Esophagus squamous epithelium (tissue), 4 donors: ENCODE measurements around the gene IFNA16.

Source experiments
- POLR2A ChIP-seq, 4 donors: fragments of 450-650 bp; IDR thresholded peaks; one replicate each; pipeline ENCODE4 v1.6.1; 2017; ENCODE audit warnings: antibody characterized with exemption in 4 of 4, mild to moderate bottlenecking in 4 of 4, moderate library complexity in 3 of 4
- TF ChIP-seq, protein P1 (sequence below), 6 experiments: fragments of 450-650 bp in 4 of 6; fragments of 200-600 bp in 2 of 6; sonication (generic) in 2 of 6; IDR thresholded peaks; one replicate each; pipeline ENCODE4 v1.5.1; 2016 to 2019; ENCODE audit warnings: antibody characterized with exemption in 6 of 6, mild to moderate bottlenecking in 4 of 6, moderate library complexity in 4 of 6

DNA sequence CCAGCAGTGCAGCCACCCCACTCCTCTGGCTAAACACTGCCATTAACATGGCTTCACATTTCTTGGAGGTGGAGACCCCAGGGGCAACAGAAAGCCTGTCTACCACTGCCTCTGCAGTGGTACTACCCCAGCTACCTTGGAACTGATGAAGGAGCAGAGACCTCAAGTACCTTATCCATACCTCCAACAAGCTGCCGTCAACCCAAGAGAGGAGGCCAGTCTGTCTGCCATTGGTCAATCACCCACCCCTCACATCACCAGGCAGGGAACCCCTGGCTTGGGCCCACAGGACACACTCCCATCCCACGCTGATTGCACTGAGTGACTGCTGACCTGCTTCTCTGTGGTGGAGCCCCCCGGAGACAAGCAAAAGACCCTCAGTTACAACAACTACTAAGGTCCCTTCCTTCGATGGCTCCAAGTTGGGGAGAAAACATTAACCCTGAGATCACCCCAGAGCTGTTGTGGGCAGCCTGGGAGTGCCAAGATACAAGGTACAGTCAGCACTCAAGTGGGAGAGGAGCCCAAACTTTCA is 17.1 kb upstream of the IFNA16 start:
- TF ChIP-seq, protein P1, sequence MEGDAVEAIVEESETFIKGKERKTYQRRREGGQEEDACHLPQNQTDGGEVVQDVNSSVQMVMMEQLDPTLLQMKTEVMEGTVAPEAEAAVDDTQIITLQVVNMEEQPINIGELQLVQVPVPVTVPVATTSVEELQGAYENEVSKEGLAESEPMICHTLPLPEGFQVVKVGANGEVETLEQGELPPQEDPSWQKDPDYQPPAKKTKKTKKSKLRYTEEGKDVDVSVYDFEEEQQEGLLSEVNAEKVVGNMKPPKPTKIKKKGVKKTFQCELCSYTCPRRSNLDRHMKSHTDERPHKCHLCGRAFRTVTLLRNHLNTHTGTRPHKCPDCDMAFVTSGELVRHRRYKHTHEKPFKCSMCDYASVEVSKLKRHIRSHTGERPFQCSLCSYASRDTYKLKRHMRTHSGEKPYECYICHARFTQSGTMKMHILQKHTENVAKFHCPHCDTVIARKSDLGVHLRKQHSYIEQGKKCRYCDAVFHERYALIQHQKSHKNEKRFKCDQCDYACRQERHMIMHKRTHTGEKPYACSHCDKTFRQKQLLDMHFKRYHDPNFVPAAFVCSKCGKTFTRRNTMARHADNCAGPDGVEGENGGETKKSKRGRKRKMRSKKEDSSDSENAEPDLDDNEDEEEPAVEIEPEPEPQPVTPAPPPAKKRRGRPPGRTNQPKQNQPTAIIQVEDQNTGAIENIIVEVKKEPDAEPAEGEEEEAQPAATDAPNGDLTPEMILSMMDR (IDR thresholded peaks at IDR 0.05), result no peak
- TF ChIP-seq POLR2A (IDR thresholded peaks at IDR 0.05), result no peak
